ENCODE measurements around the gene ATP13A4. TPM values are rescaled to one million over a fixed set of nuclear protein-coding genes. Genes with fewer than 3 reads are reported as not detected.
"Not testable (repeated sequence)": the region's sequence is repeated elsewhere in the genome, so short reads cannot be mapped to it uniquely, and the experiment has no call there.

ATP13A4 gene
- total and polyA plus RNA-seq, 2 donors, result 0.19 to 7.7 TPM

DNA sequence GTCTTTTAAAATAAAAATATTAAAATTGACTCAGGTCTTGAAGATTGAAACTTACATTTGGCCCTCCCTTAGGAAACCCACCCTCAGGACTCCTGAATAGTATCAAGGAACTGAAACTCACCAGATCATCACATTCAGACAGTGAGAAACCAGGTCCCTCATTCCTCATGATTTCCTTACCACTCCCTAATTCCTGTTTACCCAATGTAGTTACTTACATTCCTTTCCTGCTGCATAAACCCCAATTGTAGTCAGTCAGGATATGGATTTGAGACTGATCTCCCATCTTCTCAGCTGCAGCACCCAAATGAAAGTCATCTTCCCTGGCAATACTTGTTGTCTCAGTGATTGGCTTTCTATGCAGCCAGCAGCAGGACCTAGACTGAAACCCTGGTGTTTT, 8.6 kb downstream of the ATP13A4 start:
- H3K4me3 ChIP-seq (ENCODE audit: low read depth, low read length), result no peak overlapping the region
- no peaks in the 10 kb centered on the region for H3K36me3 ChIP-seq (ENCODE audit: insufficient read depth)
- no peak for DNase-seq (ENCODE audit: extremely low spot score)
- H3K27ac ChIP-seq (ENCODE audit: low read depth), result no peak overlapping the region
- H3K4me1 ChIP-seq (ENCODE audit: insufficient read depth), result no peaks in the 10 kb centered on the region

DNA sequence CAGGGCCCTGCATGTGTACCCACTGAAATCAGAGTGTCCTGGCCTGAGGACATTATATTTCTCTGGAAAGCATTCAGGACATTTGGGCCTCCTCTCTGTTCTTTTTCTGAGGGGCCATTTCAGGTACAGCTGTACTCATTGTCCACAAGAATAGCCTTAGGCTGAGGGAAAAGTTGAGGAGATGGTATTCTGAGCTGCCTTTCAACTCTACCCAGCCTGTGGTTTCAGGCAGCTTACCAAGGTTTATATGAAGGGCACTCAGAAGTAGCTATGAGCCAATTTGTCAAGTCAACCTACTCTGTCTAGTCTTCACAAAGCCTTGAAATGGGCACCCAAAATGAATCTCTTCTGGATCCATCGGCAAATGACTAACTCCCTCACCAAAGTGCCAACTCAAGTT, 9.4 kb downstream of the ATP13A4 start:
- H3K4me3 ChIP-seq (ENCODE audit: low read depth, low read length), result no peak overlapping the region
- no peak for DNase-seq (ENCODE audit: extremely low spot score)
- H3K27ac ChIP-seq (ENCODE audit: low read depth), result no peak overlapping the region
- WGBS, result 98% methylated on average over 1 of the region's 1 CpG
- no peaks in the 10 kb centered on the region for H3K36me3 ChIP-seq (ENCODE audit: insufficient read depth)
- H3K4me1 ChIP-seq (ENCODE audit: insufficient read depth), result no peaks in the 10 kb centered on the region

DNA sequence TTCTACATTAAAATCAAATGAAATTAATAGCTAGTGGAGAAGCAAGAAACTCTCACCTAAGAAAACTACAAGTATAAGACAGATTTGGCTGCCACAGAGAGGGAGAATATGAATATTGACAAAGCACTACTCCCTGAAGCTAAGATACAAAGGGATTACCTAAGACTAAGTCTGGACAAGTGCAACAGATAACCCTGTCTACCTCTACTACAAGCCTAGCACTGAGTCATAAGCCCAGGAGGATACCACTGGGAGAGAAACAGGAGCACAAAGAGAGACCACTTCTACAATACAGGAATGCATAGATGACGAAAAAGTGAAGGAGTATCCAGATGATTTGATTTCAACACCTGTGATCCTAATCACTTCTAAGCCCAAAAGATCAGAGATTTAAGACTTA, 10.4 kb downstream of the ATP13A4 start:
- no peak for DNase-seq (ENCODE audit: extremely low spot score)
- no peaks in the 10 kb centered on the region for H3K4me1 ChIP-seq (ENCODE audit: insufficient read depth)
- no peaks in the 10 kb centered on the region for H3K36me3 ChIP-seq (ENCODE audit: insufficient read depth)
- no peak overlapping the region for H3K27ac ChIP-seq (ENCODE audit: low read depth)
- 69% methylated on average over 1 of the region's 1 CpG for WGBS
- no peak overlapping the region for H3K4me3 ChIP-seq (ENCODE audit: low read depth, low read length)

DNA sequence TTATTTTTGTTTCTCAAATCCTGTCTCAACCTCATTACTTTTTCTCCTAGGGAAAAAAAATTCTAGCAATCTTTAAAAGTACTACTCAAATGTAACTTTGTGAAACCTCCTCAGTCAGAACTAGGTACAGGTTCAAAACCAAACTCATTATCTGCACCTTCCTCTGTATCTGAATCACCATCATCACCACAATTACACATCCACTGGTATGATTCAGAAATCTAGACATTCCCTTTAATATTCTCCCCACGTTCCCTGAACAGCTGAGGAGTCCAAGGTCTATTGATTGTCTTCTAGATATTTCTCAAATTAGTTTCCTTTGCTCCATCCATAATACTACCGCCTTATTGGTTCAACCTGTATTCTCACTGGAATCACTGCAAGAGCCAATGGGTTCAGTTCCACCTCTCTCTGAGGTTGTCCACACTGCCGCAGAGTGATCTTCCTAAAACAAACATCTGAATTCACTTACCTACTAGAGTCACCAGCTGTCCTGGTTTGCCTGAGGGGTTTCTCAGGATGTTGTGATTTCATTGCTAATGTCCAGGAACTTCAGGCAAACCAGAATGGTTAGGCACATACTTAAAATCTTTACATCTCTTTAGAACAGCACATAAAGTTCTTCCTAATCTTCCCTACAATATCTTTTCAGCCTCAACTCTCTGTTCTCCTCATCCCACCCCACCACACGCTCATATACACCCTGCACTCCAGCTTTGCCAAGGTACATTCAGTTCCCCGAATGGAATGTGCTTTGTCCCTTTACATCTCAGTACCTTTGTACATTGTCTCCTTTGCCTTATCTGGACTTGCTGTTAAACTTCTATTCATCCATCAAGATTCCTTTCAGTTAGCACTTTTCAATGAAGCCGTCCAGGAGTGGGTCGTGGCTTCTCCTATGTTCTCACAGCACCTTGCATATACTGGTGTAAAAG, 24.2 kb downstream of the ATP13A4 start:
- Histone ChIP-seq H3K4me1 (ENCODE audit: insufficient read depth) (no peaks in the 10 kb centered on the region), H3K36me3 (ENCODE audit: insufficient read depth) (no peaks in the 10 kb centered on the region), H3K4me3 (ENCODE audit: low read depth, low read length) (no peak overlapping the region), H3K27ac (ENCODE audit: low read depth) (no peak overlapping the region)
- 76% methylated on average over 7 of the region's 7 CpGs for WGBS
- DNase-seq (ENCODE audit: extremely low spot score), result no peak

DNA sequence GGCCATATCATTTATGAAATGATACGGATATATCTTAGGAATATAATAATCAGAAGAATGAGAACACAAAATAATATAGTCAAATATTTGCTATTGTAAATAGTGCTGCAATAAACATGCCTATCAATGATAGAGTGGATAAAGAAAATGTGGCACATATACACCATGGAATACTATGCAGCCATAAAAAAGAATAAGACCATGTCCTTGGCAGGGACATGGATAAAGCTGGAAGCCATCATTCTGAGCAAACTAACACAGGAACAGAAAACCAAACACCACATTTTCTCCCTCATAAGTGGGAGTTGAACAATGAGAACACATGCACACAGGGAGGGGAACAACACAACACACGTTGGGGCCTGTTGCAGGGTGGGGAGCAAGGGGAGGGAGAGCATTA, 28.6 kb downstream of the ATP13A4 start:
- WGBS, result 84% methylated on average over 2 of the region's 2 CpGs
- H3K36me3 ChIP-seq (ENCODE audit: insufficient read depth); DNase-seq (ENCODE audit: extremely low spot score); H3K4me1 ChIP-seq (ENCODE audit: insufficient read depth); H3K4me3 ChIP-seq (ENCODE audit: low read depth, low read length); H3K27ac ChIP-seq (ENCODE audit: low read depth): not testable (repeated sequence)

DNA sequence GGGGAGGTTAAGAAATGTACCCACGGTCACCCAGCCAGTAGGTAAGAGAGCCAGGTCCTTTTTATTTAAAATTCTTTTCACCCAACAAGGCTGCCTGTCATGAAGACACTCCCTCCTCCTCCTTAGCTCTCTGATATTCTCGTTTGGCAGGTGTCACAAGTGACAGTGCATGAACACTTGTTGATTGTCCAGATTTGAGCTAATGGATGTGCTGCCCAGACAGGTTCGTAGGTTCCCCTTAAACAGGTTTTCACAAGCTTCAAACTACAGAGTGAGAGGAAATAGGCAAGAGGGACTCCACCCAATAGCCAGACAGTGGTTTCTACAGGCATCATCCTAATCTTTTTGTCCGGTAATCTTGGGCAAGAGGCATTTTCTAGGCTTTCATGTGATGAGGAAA, 32.2 kb downstream of the ATP13A4 start:
- Histone ChIP-seq H3K4me3 (ENCODE audit: low read depth, low read length) (no peak overlapping the region), H3K36me3 (ENCODE audit: insufficient read depth) (no peaks in the 10 kb centered on the region), H3K4me1 (ENCODE audit: insufficient read depth) (no peaks in the 10 kb centered on the region), H3K27ac (ENCODE audit: low read depth) (no peak overlapping the region)
- 69% methylated on average over 4 of the region's 4 CpGs for WGBS
- peak; percentile 7 for DNase-seq (ENCODE audit: extremely low spot score)

DNA sequence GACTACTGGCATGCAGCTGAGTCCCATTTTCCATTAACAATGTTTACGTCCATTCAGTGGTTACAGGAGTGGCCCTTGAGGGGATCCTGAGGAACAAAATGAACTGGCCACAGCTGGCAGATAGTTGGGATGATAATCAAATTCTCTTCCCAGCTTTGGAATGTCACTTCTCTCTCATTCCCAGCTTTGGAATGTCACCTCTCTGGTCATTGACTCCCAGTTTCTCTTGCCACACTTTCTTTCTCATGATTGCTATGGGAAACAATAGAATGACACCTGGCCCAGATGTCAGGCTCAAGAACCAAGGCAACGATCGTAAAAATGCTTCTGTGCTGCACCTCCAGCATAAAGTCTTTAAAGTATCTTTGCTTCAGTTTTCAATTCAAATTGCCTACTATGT, 34.0 kb downstream of the ATP13A4 start:
- no peaks in the 10 kb centered on the region for H3K4me1 ChIP-seq (ENCODE audit: insufficient read depth)
- H3K36me3 ChIP-seq (ENCODE audit: insufficient read depth), result no peaks in the 10 kb centered on the region
- no peak overlapping the region for H3K4me3 ChIP-seq (ENCODE audit: low read depth, low read length)
- H3K27ac ChIP-seq (ENCODE audit: low read depth), result no peak overlapping the region
- 65% methylated on average over 3 of the region's 3 CpGs for WGBS
- DNase-seq (ENCODE audit: extremely low spot score), result no peak

DNA sequence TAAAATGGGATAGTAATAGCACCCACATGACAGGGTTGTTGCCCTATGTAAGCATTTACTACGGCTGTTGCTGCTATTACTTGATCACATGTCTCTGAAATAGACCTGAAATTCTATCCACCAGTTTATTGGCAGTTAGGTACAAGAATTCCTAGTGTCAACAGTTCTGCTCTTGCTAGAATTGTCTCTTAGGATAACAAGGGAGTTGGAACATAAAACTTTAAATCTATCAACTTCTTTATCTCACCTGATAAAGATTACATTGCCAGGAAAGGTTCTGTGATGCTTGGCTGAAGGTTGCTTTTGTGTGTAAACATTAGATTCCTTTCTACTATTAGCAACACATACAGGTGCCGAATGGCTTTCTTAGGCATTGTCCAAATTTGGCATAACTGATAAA, 38.7 kb downstream of the ATP13A4 start:
- Histone ChIP-seq H3K36me3 (ENCODE audit: insufficient read depth) (no peaks in the 10 kb centered on the region), H3K4me3 (ENCODE audit: low read depth, low read length) (no peak overlapping the region), H3K27ac (ENCODE audit: low read depth) (no peak overlapping the region), H3K4me1 (ENCODE audit: insufficient read depth) (no peaks in the 10 kb centered on the region)
- 42% methylated on average over 2 of the region's 2 CpGs for WGBS
- no peak for DNase-seq (ENCODE audit: extremely low spot score)

DNA sequence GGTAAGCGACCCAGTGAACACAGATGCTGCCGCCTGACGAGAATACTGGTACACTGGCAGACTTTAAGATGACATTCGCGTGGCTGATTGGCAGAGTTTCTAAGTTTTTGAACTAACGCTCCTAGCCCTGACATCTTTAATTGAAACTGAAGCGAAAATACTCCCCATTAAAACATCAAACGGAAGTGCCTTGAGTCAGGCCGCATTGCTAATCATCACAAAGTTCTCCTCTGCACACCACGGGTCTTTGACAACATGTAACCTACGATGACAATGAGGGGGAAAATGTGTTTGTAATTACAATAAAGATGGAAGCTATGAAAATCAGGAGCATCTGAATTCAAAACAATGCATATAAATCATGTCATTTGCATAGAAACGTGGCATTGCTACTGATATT, 44.5 kb downstream of the ATP13A4 start:
- DNase-seq (ENCODE audit: extremely low spot score), result no peak
- WGBS, result 68% methylated on average over 12 of the region's 12 CpGs
- Histone ChIP-seq H3K27ac (ENCODE audit: low read depth) (no peak overlapping the region), H3K4me1 (ENCODE audit: insufficient read depth) (no peaks in the 10 kb centered on the region), H3K36me3 (ENCODE audit: insufficient read depth) (no peaks in the 10 kb centered on the region), H3K4me3 (ENCODE audit: low read depth, low read length) (no peak overlapping the region)

DNA sequence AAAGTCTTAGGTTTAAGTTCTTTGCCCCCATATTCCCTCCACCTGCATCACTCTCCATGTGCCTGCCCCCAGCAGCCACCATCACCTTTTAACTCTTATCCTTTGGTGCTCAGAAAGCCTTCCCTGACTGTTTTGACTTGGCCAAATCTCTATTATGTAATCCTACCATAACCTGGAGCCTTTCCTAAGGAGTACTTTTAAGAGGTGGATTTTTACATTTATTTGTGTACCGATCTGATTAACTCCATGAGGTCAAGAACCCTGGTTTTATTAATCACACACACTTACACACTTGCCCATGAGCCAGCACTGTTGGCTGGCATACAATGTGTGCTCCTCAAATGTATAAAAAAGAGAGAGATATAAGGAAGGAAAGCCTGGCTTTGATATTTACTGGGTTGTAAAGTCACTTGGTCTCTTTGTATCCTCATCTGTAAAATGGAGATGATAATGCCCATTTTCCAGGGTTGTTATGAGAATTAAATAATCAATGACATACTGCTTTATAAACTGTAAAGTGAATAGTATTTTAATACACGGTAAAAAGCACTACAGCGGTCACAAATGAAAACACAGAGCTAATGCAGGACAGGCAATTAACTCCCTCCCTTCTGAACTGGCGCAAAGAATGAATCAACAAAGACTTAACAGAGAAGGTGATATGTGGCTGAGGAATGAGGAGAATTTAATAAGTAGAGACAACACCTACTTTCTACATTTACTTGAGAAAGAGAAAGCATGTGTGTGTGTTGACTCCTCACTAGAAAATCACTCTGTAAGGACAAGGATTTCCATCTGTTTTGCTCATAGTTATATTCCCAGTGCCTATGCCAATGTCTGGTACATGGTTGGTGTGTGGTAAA, 45.4 kb downstream of the ATP13A4 start:
- no peaks in the 10 kb centered on the region for H3K36me3 ChIP-seq (ENCODE audit: insufficient read depth)
- DNase-seq (ENCODE audit: extremely low spot score), result no peak
- WGBS, result 44% methylated on average over 4 of the region's 4 CpGs
- no peak overlapping the region for H3K4me3 ChIP-seq (ENCODE audit: low read depth, low read length)
- H3K4me1 ChIP-seq (ENCODE audit: insufficient read depth), result no peaks in the 10 kb centered on the region
- H3K27ac ChIP-seq (ENCODE audit: low read depth), result no peak overlapping the region

DNA sequence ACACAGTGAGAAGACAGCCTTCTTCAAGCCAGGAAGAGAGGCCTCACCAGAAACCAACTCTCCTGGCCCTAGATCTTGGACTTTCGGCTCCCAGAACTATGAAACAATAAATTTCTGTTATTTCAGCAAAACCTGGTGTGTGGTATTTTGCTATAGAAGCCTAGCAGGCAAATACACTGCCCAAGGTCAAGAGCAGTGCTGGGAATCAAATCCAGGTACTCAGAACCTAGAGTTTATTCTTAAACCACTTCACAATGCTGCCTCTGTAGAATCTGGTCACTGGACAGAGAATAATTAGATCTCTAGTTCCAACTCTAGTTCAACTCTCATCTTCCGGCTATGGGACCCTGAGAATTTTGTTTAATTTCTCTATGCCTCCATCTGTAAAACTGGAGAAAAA, 46.6 kb downstream of the ATP13A4 start:
- Histone ChIP-seq H3K4me3 (ENCODE audit: low read depth, low read length) (no peak overlapping the region), H3K4me1 (ENCODE audit: insufficient read depth) (no peaks in the 10 kb centered on the region), H3K36me3 (ENCODE audit: insufficient read depth) (no peaks in the 10 kb centered on the region), H3K27ac (ENCODE audit: low read depth) (no peak overlapping the region)
- WGBS, result 91% methylated on average over 2 of the region's 2 CpGs
- no peak for DNase-seq (ENCODE audit: extremely low spot score)

DNA sequence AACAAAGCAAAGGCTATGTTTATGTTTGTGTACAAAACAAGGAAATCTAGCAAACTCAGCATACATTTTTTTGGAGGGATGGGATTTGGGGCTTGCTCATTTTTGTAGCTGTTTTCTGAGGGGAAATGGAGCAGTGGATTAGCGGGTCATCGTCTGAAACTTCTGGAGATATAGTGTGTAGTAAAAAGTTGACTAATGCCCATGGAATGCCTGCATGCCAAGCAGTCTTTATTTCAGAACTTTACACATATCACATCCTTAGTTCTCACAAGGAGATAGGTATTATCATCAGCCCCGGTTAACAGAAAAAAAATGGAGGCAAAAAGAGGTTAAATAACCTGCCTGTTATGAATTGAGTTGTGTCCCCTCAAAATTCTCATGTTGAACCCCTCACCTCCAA, 47.1 kb downstream of the ATP13A4 start:
- Histone ChIP-seq H3K4me1 (ENCODE audit: insufficient read depth) (no peaks in the 10 kb centered on the region), H3K36me3 (ENCODE audit: insufficient read depth) (no peaks in the 10 kb centered on the region), H3K4me3 (ENCODE audit: low read depth, low read length) (no peak overlapping the region), H3K27ac (ENCODE audit: low read depth) (no peak overlapping the region)
- WGBS, result 51% methylated on average over 3 of the region's 3 CpGs
- no peak for DNase-seq (ENCODE audit: extremely low spot score)

DNA sequence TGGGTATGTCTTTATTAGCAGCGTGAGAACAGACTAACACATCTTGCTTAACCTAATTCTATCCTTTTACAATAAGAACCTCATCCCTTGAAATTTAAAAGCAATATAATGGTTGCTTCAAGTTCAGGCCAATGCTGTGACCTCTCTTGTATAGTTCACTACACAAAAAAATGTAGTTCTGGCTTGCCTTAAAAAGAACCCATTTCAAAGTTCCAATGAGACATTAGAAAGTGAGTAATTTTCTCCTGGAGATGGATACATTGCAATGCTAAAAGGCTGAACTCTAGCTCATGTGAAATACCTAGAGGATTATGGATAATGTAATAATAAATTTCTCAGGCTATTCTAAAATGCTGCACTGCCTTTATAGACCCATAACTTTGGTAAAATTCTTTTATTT, 47.8 kb downstream of the ATP13A4 start:
- no peaks in the 10 kb centered on the region for H3K4me1 ChIP-seq (ENCODE audit: insufficient read depth)
- H3K4me3 ChIP-seq (ENCODE audit: low read depth, low read length), result no peak overlapping the region
- no peaks in the 10 kb centered on the region for H3K36me3 ChIP-seq (ENCODE audit: insufficient read depth)
- no peak overlapping the region for H3K27ac ChIP-seq (ENCODE audit: low read depth)
- DNase-seq (ENCODE audit: extremely low spot score), result no peak
- WGBS, result 92% methylated on average over 1 of the region's 1 CpG

DNA sequence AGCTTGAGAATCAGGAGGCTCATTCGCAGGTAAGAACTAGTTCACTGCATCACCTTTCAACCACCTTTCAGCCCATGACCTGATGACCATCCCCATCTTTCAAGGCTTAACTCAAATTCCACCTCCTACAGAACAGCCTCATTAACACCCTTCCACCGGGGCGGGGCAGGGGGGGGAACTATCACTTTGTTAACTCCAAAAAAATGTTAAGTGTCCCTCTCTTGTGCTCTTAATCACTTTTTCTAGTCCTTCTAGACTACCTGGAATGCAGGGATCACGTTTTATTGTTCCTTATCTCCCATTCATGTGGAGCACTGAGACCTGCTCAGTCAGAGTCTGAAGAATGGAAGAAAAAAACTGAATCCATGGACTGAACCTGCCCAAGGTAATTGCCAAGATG, 51.8 kb downstream of the ATP13A4 start:
- H3K4me1 ChIP-seq (ENCODE audit: insufficient read depth), result no peaks in the 10 kb centered on the region
- H3K27ac ChIP-seq (ENCODE audit: low read depth), result no peak overlapping the region
- WGBS, result 68% methylated on average over 4 of the region's 4 CpGs
- no peaks in the 10 kb centered on the region for H3K36me3 ChIP-seq (ENCODE audit: insufficient read depth)
- no peak overlapping the region for H3K4me3 ChIP-seq (ENCODE audit: low read depth, low read length)
- DNase-seq (ENCODE audit: extremely low spot score), result no peak

Data from urinary bladder (tissue), 4 donors.